Panc1 (cell line): ENCODE data around the gene C1orf159. TPM values are rescaled to one million over a fixed set of nuclear protein-coding genes. Genes with fewer than 3 reads are reported as not detected.
"Not testable (repeated sequence)": the region's sequence is repeated elsewhere in the genome, so short reads cannot be mapped to it uniquely, and the experiment has no call there.

Experiments
- ATAC-seq: fragments of 200-7000 bp; cut with Tn5 transposase; 2 replicates; pipeline ENCODE4 v1.9.1; 2020; ENCODE audit warnings: mild to moderate bottlenecking, moderate library complexity
- BruUV-seq: library from RNA; stranded (reverse); fragments of 400-500 nt; replicated peaks from 2 replicates; lab custom pipeline; 2021; lab: Mats Ljungman, UMichigan
- CTCF ChIA-PET: fragments of 300-600 bp; sonication (Branson Sonifier 250); formaldehyde crosslinking; loops from one replicate; lab custom pipeline; 2022; ENCODE audit warnings: antibody characterized with exemption; lab: Charles Lee
- POLR2A ChIA-PET: fragments of 300-600 bp; sonication (Branson Sonifier 250); formaldehyde crosslinking; loops from one replicate; lab custom pipeline; 2022; ENCODE audit warnings: antibody characterized with exemption; lab: Charles Lee
- DNase-seq: peaks from one replicate; pipeline ENCODE4 v3.0.0-alpha.2; 2010; ENCODE audit warnings: low read depth, low spot score
- H3K27ac ChIP-seq: 2 replicates; pipeline ENCODE4 v1.5.1; 2011; ENCODE audit warnings: mild to moderate bottlenecking, low read length, inconsistent platforms
- H3K27me3 ChIP-seq: fragments of 200-500 bp; sonication (Bioruptor generic); 2 replicates; pipeline ENCODE4 v1.6.0; 2014; ENCODE audit warnings: low read length, inconsistent platforms; ENCODE audit not compliant: control insufficient read depth, insufficient read depth
- H3K36me3 ChIP-seq: fragments of 200-500 bp; sonication (Bioruptor generic); 2 replicates; pipeline ENCODE4 v1.5.1; 2014; ENCODE audit warnings: inconsistent platforms, mild to moderate bottlenecking, low read length, moderate library complexity; ENCODE audit not compliant: control insufficient read depth, insufficient read depth
- H3K4me1 ChIP-seq: 2 replicates; pipeline ENCODE4 v1.5.1; 2011; ENCODE audit warnings: inconsistent platforms, mild to moderate bottlenecking, low read length, moderate library complexity; ENCODE audit not compliant: control insufficient read depth, insufficient read depth
- H3K4me3 ChIP-seq, 2 experiments: 2 replicates each; pipeline ENCODE4 v1.5.1; 2011 to 2012; ENCODE audit warnings: low read depth in 2 of 2, low read length in 2 of 2, mild to moderate bottlenecking in 2 of 2, inconsistent platforms in 1 of 2, moderate library complexity in 1 of 2
- H3K9me3 ChIP-seq: fragments of 200-500 bp; sonication (Bioruptor generic); 2 replicates; pipeline ENCODE4 v1.5.1; 2014; ENCODE audit warnings: low read depth, mild to moderate bottlenecking, inconsistent platforms, low read length, moderate library complexity; ENCODE audit not compliant: control insufficient read depth, insufficient read depth
- POLR2AphosphoS5 ChIP-seq: IDR thresholded peaks from 2 replicates; pipeline ENCODE4 v1.6.1; 2012; ENCODE audit warnings: mild to moderate bottlenecking, low read depth, low read length, moderate library complexity
- REST ChIP-seq, 2 experiments: IDR thresholded peaks; 2 replicates each; pipeline ENCODE4 v1.6.1; 2011 to 2012; ENCODE audit warnings: low read depth in 2 of 2, control low read depth in 1 of 2, low read length in 1 of 2, mild to moderate bottlenecking in 1 of 2, moderate library complexity in 1 of 2; ENCODE audit not compliant: insufficient read depth in 1 of 2
- SIN3A ChIP-seq: IDR thresholded peaks from 2 replicates; pipeline ENCODE4 v1.6.1; 2012; ENCODE audit warnings: low read depth, mild to moderate bottlenecking, low read length, moderate library complexity, borderline replicate concordance; ENCODE audit not compliant: insufficient read depth
- TCF7L2 ChIP-seq: IDR thresholded peaks from 2 replicates; pipeline ENCODE4 v1.6.1; 2011; ENCODE audit warnings: mild to moderate bottlenecking, low read depth, low read length, inconsistent platforms
- in situ Hi-C: cut with HindIII; loops from 2 replicates; pipeline ENCODE4 v1.10.0; 2016; ENCODE audit warnings: low sequenced_read_pairs, low pct_unique_long_range_greater_than_20kb
- intact Hi-C: fragments of 100-400 bp; cut with micrococcal nuclease; formaldehyde crosslinking; loops from one replicate; pipeline ENCODE4 v1.10.0; 2022; ENCODE audit not compliant: unreplicated experiment
- total RNA-seq: library from RNA; stranded (reverse); gene quantifications from one replicate; pipeline ENCODE4 v1.2.1, GENCODE V29; 2021; ENCODE audit not compliant: unreplicated experiment
- TF ChIP-seq, protein P1 (sequence below): fragments of 450-650 bp; IDR thresholded peaks from 2 replicates; pipeline ENCODE4 v1.5.1; 2017; ENCODE audit warnings: mild to moderate bottlenecking

C1orf159 gene
- total RNA-seq, 1 experiment from 2014 or later, result 28.8 TPM

- Histone ChIP-seq H3K27me3 (no peaks in the 10 kb centered on the region), H3K4me1 (peaks cover 13% of the 10 kb centered on the region; the same call in 1 of the 2 replicates), H3K27ac (0 out of 2 replicates have a peak overlapping the region, but pooled peaks have one; percentile 13), H3K4me3 (peak overlapping the region; percentile 57 to 80), H3K9me3 (no peaks in the 10 kb centered on the region), H3K36me3 (no peaks in the 10 kb centered on the region; the same call in 1 of the 2 replicates)
- DNase-seq (no peak), ATAC-seq (peak; percentile 47)
- no TSS peak for BruUV-seq
- ChIA-PET CTCF (no interaction called here), POLR2A (interaction anchor here (0.6 kb wide), 1 partner anchor 64 kb away, joined by 3 read pairs; no protein-coding TSS in a partner anchor)
- in situ Hi-C loops, result no loop called here
- TF ChIP-seq TCF7L2, result no peak
- no peak for TF ChIP-seq REST (IDR thresholded peaks at IDR 0.05; ENCODE audit: insufficient read depth in 1 of 2, low read depth in 2 of 2, low read length in 1 of 2)
- TF ChIP-seq SIN3A, result no peak
- TF ChIP-seq POLR2AphosphoS5, result no peak
- TF ChIP-seq, protein P1, sequence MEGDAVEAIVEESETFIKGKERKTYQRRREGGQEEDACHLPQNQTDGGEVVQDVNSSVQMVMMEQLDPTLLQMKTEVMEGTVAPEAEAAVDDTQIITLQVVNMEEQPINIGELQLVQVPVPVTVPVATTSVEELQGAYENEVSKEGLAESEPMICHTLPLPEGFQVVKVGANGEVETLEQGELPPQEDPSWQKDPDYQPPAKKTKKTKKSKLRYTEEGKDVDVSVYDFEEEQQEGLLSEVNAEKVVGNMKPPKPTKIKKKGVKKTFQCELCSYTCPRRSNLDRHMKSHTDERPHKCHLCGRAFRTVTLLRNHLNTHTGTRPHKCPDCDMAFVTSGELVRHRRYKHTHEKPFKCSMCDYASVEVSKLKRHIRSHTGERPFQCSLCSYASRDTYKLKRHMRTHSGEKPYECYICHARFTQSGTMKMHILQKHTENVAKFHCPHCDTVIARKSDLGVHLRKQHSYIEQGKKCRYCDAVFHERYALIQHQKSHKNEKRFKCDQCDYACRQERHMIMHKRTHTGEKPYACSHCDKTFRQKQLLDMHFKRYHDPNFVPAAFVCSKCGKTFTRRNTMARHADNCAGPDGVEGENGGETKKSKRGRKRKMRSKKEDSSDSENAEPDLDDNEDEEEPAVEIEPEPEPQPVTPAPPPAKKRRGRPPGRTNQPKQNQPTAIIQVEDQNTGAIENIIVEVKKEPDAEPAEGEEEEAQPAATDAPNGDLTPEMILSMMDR, result no peak
- intact Hi-C loops, result no loop called here
These were observed 57.6 kb downstream of the C1orf159 start for GRCh38 chr1:1058088-1058905.

DNA sequence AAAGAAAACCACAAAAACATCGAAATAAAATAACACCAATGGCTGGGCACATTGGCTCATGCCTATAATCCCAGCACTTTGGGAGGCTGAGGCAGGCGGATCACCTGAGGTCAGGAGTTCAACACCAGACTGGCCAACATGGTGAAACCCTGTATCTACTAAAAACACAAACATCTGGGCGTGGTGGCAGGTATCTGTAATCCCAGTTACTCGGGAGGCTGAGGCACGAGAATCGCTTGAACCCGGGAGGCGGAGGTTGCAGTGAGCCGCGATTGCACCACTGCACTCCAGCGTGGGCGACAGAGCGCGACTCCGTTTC lies 58.2 kb downstream of the C1orf159 start:
- in situ Hi-C loops, DNase-seq, CTCF ChIA-PET, H3K9me3 ChIP-seq, H3K27ac ChIP-seq, ATAC-seq, H3K27me3 ChIP-seq, H3K36me3 ChIP-seq, intact Hi-C loops, BruUV-seq, H3K4me3 ChIP-seq: not testable (repeated sequence)
- peaks cover 11% of the 10 kb centered on the region; the same call in 1 of the 2 replicates for H3K4me1 ChIP-seq
- POLR2A ChIA-PET, result interaction anchor here (0.6 kb wide), 1 partner anchor 64 kb away, joined by 3 read pairs; no protein-coding TSS in a partner anchor
